ENCODE results near the gene VAPB.

VAPB gene

GRCh38 chr20:58478141-58478805, 89.2 kb downstream of the VAPB start:
- H3K36me3 ChIP-seq, result no peaks in the 10 kb centered on the region
- no peaks in the 10 kb centered on the region for H3K4me1 ChIP-seq (ENCODE audit: control insufficient read depth in 1 of 2, insufficient read depth in 1 of 2, low read depth in 1 of 2, low read length in 1 of 2)
- TF ChIP-seq CTCF (IDR thresholded peaks at IDR 0.05), result no peak
- H3K9me3 ChIP-seq, result no peaks in the 10 kb centered on the region
- peaks cover 22% of the 10 kb centered on the region for H3K27me3 ChIP-seq
- no peak overlapping the region for H3K27ac ChIP-seq
- no peak overlapping the region for H3K4me3 ChIP-seq (ENCODE audit: low read depth in 1 of 2, low read length in 1 of 2)

- Histone ChIP-seq H3K4me1 (ENCODE audit: control insufficient read depth in 1 of 2, insufficient read depth in 1 of 2, low read depth in 1 of 2, low read length in 1 of 2) (no peaks in the 10 kb centered on the region), H3K27ac (no peak overlapping the region), H3K4me3 (ENCODE audit: low read depth in 1 of 2, low read length in 1 of 2) (no peak overlapping the region), H3K36me3 (no peaks in the 10 kb centered on the region), H3K9me3 (no peaks in the 10 kb centered on the region), H3K27me3 (peaks cover 28% of the 10 kb centered on the region)
- TF ChIP-seq CTCF (IDR thresholded peaks at IDR 0.05), result no peak
Observed at GRCh38 chr20:58479726-58480440, 90.9 kb downstream of the VAPB start.

GRCh38 chr20:58480551-58481336, 91.7 kb downstream of the VAPB start:
- H3K9me3 ChIP-seq, result no peaks in the 10 kb centered on the region
- no peak for TF ChIP-seq CTCF (IDR thresholded peaks at IDR 0.05)
- no peak overlapping the region for H3K27ac ChIP-seq
- no peak overlapping the region for H3K4me3 ChIP-seq (ENCODE audit: low read depth in 1 of 2, low read length in 1 of 2)
- H3K36me3 ChIP-seq, result no peaks in the 10 kb centered on the region
- H3K27me3 ChIP-seq, result peaks cover 35% of the 10 kb centered on the region
- H3K4me1 ChIP-seq (ENCODE audit: control insufficient read depth in 1 of 2, insufficient read depth in 1 of 2, low read depth in 1 of 2, low read length in 1 of 2), result no peaks in the 10 kb centered on the region

GRCh38 chr20:58481481-58482021, 92.5 kb downstream of the VAPB start:
- H3K27ac ChIP-seq, result no peak overlapping the region
- no peak for TF ChIP-seq CTCF (IDR thresholded peaks at IDR 0.05)
- no peak overlapping the region for H3K4me3 ChIP-seq (ENCODE audit: low read depth in 1 of 2, low read length in 1 of 2)
- no peaks in the 10 kb centered on the region for H3K36me3 ChIP-seq
- no peaks in the 10 kb centered on the region for H3K9me3 ChIP-seq
- no peaks in the 10 kb centered on the region for H3K4me1 ChIP-seq (ENCODE audit: control insufficient read depth in 1 of 2, insufficient read depth in 1 of 2, low read depth in 1 of 2, low read length in 1 of 2)
- H3K27me3 ChIP-seq, result peaks cover 35% of the 10 kb centered on the region

GRCh38 chr20:58482416-58482815, 93.4 kb downstream of the VAPB start:
- no peak overlapping the region for H3K27ac ChIP-seq
- H3K27me3 ChIP-seq, result peaks cover 35% of the 10 kb centered on the region
- no peak for TF ChIP-seq CTCF (IDR thresholded peaks at IDR 0.05)
- H3K9me3 ChIP-seq, result no peaks in the 10 kb centered on the region
- no peaks in the 10 kb centered on the region for H3K4me1 ChIP-seq (ENCODE audit: control insufficient read depth in 1 of 2, insufficient read depth in 1 of 2, low read depth in 1 of 2, low read length in 1 of 2)
- H3K36me3 ChIP-seq, result no peaks in the 10 kb centered on the region
- H3K4me3 ChIP-seq (ENCODE audit: low read depth in 1 of 2, low read length in 1 of 2), result no peak overlapping the region

All from neutrophil (primary cell).